Neural progenitor cell (in vitro differentiated cells): ENCODE measurements around the gene SH2D1B.

ENCODE experiments used
- EZH2phosphoT487 ChIP-seq: fragments of 200-600 bp; sonication (generic); IDR thresholded peaks from 2 replicates; pipeline ENCODE4 v1.6.1; 2017; ENCODE audit warnings: antibody characterized with exemption
- TF ChIP-seq, protein P1 (sequence below): fragments of 200-600 bp; sonication (generic); IDR thresholded peaks from 2 replicates; pipeline ENCODE4 v1.5.1; 2017; ENCODE audit warnings: antibody characterized with exemption, mild to moderate bottlenecking

DNA sequence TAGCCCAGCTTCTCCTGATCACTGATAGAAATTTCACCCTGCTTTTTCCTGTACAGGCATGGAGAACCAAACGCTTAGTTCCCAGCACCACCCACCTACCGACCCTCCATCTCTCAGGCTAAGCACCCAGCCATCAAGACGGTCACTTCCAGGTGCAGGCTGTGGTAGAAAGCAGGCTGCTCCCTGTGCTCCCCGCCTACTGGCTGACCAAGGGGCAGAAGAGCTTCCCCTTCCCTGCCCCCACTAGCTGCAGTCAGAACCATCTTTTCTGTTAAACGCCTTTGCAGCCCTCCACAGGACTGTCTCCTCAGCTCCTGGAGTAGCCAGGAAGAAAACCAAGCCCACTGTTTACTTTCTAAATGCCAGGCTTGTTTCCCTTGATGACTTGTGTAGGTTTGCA, 58.2 kb downstream of the SH2D1B start:
- TF ChIP-seq, protein P1, sequence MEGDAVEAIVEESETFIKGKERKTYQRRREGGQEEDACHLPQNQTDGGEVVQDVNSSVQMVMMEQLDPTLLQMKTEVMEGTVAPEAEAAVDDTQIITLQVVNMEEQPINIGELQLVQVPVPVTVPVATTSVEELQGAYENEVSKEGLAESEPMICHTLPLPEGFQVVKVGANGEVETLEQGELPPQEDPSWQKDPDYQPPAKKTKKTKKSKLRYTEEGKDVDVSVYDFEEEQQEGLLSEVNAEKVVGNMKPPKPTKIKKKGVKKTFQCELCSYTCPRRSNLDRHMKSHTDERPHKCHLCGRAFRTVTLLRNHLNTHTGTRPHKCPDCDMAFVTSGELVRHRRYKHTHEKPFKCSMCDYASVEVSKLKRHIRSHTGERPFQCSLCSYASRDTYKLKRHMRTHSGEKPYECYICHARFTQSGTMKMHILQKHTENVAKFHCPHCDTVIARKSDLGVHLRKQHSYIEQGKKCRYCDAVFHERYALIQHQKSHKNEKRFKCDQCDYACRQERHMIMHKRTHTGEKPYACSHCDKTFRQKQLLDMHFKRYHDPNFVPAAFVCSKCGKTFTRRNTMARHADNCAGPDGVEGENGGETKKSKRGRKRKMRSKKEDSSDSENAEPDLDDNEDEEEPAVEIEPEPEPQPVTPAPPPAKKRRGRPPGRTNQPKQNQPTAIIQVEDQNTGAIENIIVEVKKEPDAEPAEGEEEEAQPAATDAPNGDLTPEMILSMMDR, result no peak
- no peak for TF ChIP-seq EZH2phosphoT487
